H9 (cell line): Measurements from ENCODE around the gene ANGPTL8. TPM values are rescaled to one million over a fixed set of nuclear protein-coding genes. Genes with fewer than 3 reads are reported as not detected.
A peak's percentile ranks its signal among the peaks of the same experiment; 100 is the strongest.

Experiments
- DNase-seq: peaks from one replicate; pipeline ENCODE4 v3.0.0-alpha.2; 2017
- H2AFZ ChIP-seq: one replicate; pipeline ENCODE4 v1.6.1; 2013; ENCODE audit warnings: mild to moderate bottlenecking, low read length, control low read depth, moderate library complexity
- H2AK5ac ChIP-seq: 2 replicates; pipeline ENCODE4 v1.6.1; 2013; ENCODE audit warnings: low read length, control low read depth, mixed read lengths; ENCODE audit not compliant: insufficient read length
- H2BK120ac ChIP-seq: one replicate; pipeline ENCODE4 v1.6.1; 2013; ENCODE audit warnings: low read depth, mild to moderate bottlenecking, low read length, control low read depth, inconsistent platforms; ENCODE audit not compliant: poor library complexity, severe bottlenecking
- H2BK12ac ChIP-seq: 2 replicates; pipeline ENCODE4 v1.6.1; 2013; ENCODE audit warnings: low read length, control low read depth, mixed read lengths, low read depth; ENCODE audit not compliant: insufficient read length
- H2BK15ac ChIP-seq: 2 replicates; pipeline ENCODE4 v1.6.1; 2013; ENCODE audit warnings: low read depth, low read length, control low read depth
- H2BK20ac ChIP-seq: one replicate; pipeline ENCODE4 v1.6.1; 2013; ENCODE audit warnings: low read depth, mild to moderate bottlenecking, low read length, control low read depth, inconsistent platforms; ENCODE audit not compliant: poor library complexity, severe bottlenecking
- H2BK5ac ChIP-seq: 2 replicates; pipeline ENCODE4 v1.6.1; 2013; ENCODE audit warnings: low read length, control low read depth, mixed read lengths; ENCODE audit not compliant: insufficient read length
- H3K14ac ChIP-seq: 2 replicates; pipeline ENCODE4 v1.6.1; 2013; ENCODE audit warnings: low read length, control low read depth; ENCODE audit not compliant: insufficient read depth
- H3K18ac ChIP-seq: 2 replicates; pipeline ENCODE4 v1.6.1; 2013; ENCODE audit warnings: low read depth, mild to moderate bottlenecking, mixed read lengths, low read length, control low read depth; ENCODE audit not compliant: insufficient read length
- H3K23ac ChIP-seq: 2 replicates; pipeline ENCODE4 v1.6.1; 2013; ENCODE audit warnings: low read length, control low read depth, mixed read lengths, low read depth; ENCODE audit not compliant: insufficient read length
- H3K23me2 ChIP-seq: 2 replicates; pipeline ENCODE4 v1.6.1; 2013; ENCODE audit warnings: low read depth, mild to moderate bottlenecking, mixed read lengths, low read length, control low read depth; ENCODE audit not compliant: insufficient read length, poor library complexity, severe bottlenecking
- H3K27ac ChIP-seq: 2 replicates; pipeline ENCODE4 v1.5.1; 2013; ENCODE audit warnings: low read length, control low read depth, mixed read lengths, low read depth; ENCODE audit not compliant: insufficient read length
- H3K27me3 ChIP-seq: 2 replicates; pipeline ENCODE4 v1.6.1; 2013; ENCODE audit warnings: low read length, control low read depth, inconsistent platforms; ENCODE audit not compliant: insufficient read depth
- H3K4ac ChIP-seq: 2 replicates; pipeline ENCODE4 v1.6.1; 2013; ENCODE audit warnings: low read depth, mild to moderate bottlenecking, control low read depth, inconsistent platforms, low read length, moderate library complexity
- H3K4me1 ChIP-seq: 2 replicates; pipeline ENCODE4 v1.6.1; 2013; ENCODE audit warnings: low read length, control low read depth, inconsistent platforms; ENCODE audit not compliant: insufficient read depth
- H3K4me2 ChIP-seq: 2 replicates; pipeline ENCODE4 v1.6.1; 2013; ENCODE audit warnings: low read length, control low read depth, mixed read lengths; ENCODE audit not compliant: insufficient read length, insufficient read depth
- H3K56ac ChIP-seq: 2 replicates; pipeline ENCODE4 v1.6.1; 2013; ENCODE audit warnings: low read depth, mild to moderate bottlenecking, mixed read lengths, low read length, control low read depth; ENCODE audit not compliant: insufficient read length
- H3K79me1 ChIP-seq: 2 replicates; pipeline ENCODE4 v1.6.1; 2013; ENCODE audit warnings: low read depth, mild to moderate bottlenecking, moderate library complexity, low read length, control low read depth, inconsistent platforms; ENCODE audit not compliant: insufficient read depth, poor library complexity, severe bottlenecking
- H3K79me2 ChIP-seq: 2 replicates; pipeline ENCODE4 v1.6.1; 2013; ENCODE audit warnings: low read length, control low read depth, inconsistent platforms; ENCODE audit not compliant: insufficient read depth
- H3K9ac ChIP-seq: 2 replicates; pipeline ENCODE4 v1.6.1; 2013; ENCODE audit warnings: low read length, control low read depth, mixed read lengths; ENCODE audit not compliant: insufficient read length; ENCODE audit errors: extremely low read depth
- H3K9me3 ChIP-seq: one replicate; pipeline ENCODE4 v1.6.1; 2013; ENCODE audit warnings: low read depth, low read length, inconsistent platforms; ENCODE audit not compliant: control insufficient read depth
- H3T11ph ChIP-seq: one replicate; pipeline ENCODE4 v1.6.1; 2013; ENCODE audit warnings: mild to moderate bottlenecking, low read length, control low read depth, inconsistent platforms
- H4K20me1 ChIP-seq: one replicate; pipeline ENCODE4 v1.6.1; 2013; ENCODE audit not compliant: control insufficient read depth, insufficient read length, insufficient read depth
- H4K5ac ChIP-seq: 2 replicates; pipeline ENCODE4 v1.6.1; 2013; ENCODE audit warnings: low read depth, mild to moderate bottlenecking, mixed read lengths, low read length, control low read depth; ENCODE audit not compliant: insufficient read length
- H4K8ac ChIP-seq: replicated peaks from 2 replicates; pipeline ENCODE4 v1.6.1; 2013; ENCODE audit warnings: low read length, control low read depth, mixed read lengths, low read depth; ENCODE audit not compliant: insufficient read length
- H4K91ac ChIP-seq: 2 replicates; pipeline ENCODE4 v1.6.1; 2013; ENCODE audit warnings: low read depth, mild to moderate bottlenecking, moderate library complexity, mixed read lengths, low read length, control low read depth; ENCODE audit not compliant: insufficient read length
- H3K27ac Mint-ChIP-seq, 3 experiments: 2 replicates in 2 of 3; 3 replicates in 1 of 3; pipeline ENCODE4 v1.8.0; 2020 to 2021; ENCODE audit warnings: mixed read lengths in 3 of 3, mild to moderate bottlenecking in 1 of 3, moderate library complexity in 1 of 3
- H3K27me3 Mint-ChIP-seq: 2 replicates; pipeline ENCODE4 v1.8.0; 2021; ENCODE audit warnings: low read depth, mild to moderate bottlenecking, moderate library complexity, mixed read lengths
- H3K36me3 Mint-ChIP-seq, 3 experiments: 2 replicates in 2 of 3; 3 replicates in 1 of 3; pipeline ENCODE4 v1.8.0; 2020 to 2021; ENCODE audit warnings: low read depth in 3 of 3, mixed read lengths in 3 of 3; ENCODE audit not compliant: insufficient read depth in 1 of 3
- H3K4me1 Mint-ChIP-seq, 2 experiments: 2 replicates each; pipeline ENCODE4 v1.8.0; 2020; ENCODE audit warnings: mixed read lengths in 2 of 2
- H3K4me3 Mint-ChIP-seq, 2 experiments: 2 replicates in 1 of 2; 3 replicates in 1 of 2; pipeline ENCODE4 v1.8.0; 2020 to 2021; ENCODE audit warnings: mild to moderate bottlenecking in 2 of 2, mixed read lengths in 2 of 2, moderate library complexity in 1 of 2
- H3K9me3 Mint-ChIP-seq, 2 experiments: 2 replicates in 1 of 2; 3 replicates in 1 of 2; pipeline ENCODE4 v1.8.0; 2020; ENCODE audit warnings: mild to moderate bottlenecking in 2 of 2, mixed read lengths in 2 of 2, moderate library complexity in 1 of 2
- WGBS: extraction: QIAGEN DNeasy Blood & Tissue Kit; methylation state at CpG from one replicate; pipeline ENCODE4 v1.1.7; 2013; ENCODE audit warnings: missing lambda C conversion rate, low lambda C conversion rate, mixed read lengths; ENCODE audit not compliant: insufficient read length; ENCODE audit errors: extremely low coverage; 5-methylcytosine and 5-hydroxymethylcytosine counted together
- total RNA-seq: library from RNA; stranded (reverse); gene quantifications from 2 replicates; pipeline ENCODE4 v1.2.1, GENCODE V29; 2021
- TF ChIP-seq, protein P1 (sequence below): fragments of 200-600 bp; sonication (generic); conservative IDR thresholded peaks from 3 replicates; pipeline ENCODE4 v1.8.0; 2021; ENCODE audit warnings: antibody characterized with exemption, mild to moderate bottlenecking

The ANGPTL8 gene
- total RNA-seq, 1 experiment from 2014 or later, result not detected

DNA sequence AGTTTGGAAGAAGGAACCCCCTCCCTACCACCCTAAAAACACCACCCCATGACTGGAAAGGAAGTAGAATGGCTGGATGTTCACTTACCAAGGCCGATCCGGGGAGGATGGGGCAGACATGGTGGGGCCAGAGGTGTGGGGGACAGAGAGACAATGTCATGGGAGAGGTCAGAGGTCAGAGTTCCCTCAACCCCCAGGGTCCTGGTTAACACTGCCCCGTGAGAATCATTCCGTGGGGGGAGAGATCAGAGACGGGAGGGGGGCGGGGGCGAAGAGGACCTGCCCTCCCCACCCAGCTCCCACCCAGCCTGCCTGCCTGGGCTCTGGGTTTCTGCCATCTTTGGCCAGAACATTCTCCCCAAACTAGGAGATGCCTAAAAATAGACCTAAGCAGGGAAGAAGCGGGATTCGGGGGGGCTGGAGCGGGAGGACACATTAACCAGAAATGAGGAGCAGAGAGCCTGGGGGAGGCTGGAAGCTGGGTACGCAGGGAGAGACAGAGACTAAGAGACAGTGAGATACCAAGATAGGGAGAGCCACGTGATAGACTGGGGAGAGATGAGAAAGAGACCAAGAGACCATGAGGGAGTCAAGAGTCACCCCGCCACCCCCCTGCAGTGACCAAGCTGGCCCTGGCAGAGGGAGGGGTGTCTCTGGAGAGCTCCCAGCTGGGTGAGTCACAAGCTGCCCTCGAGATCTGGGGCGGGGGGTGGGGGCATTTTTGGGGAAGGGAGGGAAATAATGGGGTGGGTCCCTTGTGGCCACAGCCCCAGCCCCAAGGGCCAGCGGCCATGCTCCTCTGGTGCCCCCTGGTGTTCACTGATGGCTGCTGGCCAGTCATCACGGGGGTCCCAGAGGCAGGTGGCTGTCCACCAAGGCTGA, 36.0 kb upstream of the ANGPTL8 start:
- Histone ChIP-seq H2BK15ac (no peak overlapping the region), H2AK5ac (no peak overlapping the region), H3K9me3 (no peaks in the 10 kb centered on the region), H3K4me1 (no peaks in the 10 kb centered on the region), H3K23me2 (no peaks in the 10 kb centered on the region), H3K56ac (no peak overlapping the region), H3K27me3 (no peaks in the 10 kb centered on the region), H3K18ac (no peak overlapping the region), H4K20me1 (no peaks in the 10 kb centered on the region), H2AFZ (no peak overlapping the region), H3K23ac (no peak overlapping the region), H3K14ac (no peak overlapping the region), H3K9ac (no peak overlapping the region), H4K8ac (no peak overlapping the region), H2BK20ac (no peak overlapping the region), H4K91ac (no peak overlapping the region), H3K79me1 (no peaks in the 10 kb centered on the region), H4K5ac (no peak overlapping the region), H3K4ac (no peak overlapping the region), H3K79me2 (no peaks in the 10 kb centered on the region), H3T11ph (no peak overlapping the region), H3K4me2 (no peak overlapping the region), H3K27ac (no peak overlapping the region), H2BK5ac (no peak overlapping the region), H2BK120ac (no peak overlapping the region), H2BK12ac (no peak overlapping the region)
- H3K27ac Mint-ChIP-seq, result peak overlapping the region in 2 of 3 experiments; percentile 55 to 64; a peak in 2 of 7 replicates
- peaks cover 3 to 10% of the 10 kb centered on the region in 2 experiments; a peak in 3 of 4 replicates for H3K4me1 Mint-ChIP-seq
- peak; percentile 79 for DNase-seq
- TF ChIP-seq, protein P1, sequence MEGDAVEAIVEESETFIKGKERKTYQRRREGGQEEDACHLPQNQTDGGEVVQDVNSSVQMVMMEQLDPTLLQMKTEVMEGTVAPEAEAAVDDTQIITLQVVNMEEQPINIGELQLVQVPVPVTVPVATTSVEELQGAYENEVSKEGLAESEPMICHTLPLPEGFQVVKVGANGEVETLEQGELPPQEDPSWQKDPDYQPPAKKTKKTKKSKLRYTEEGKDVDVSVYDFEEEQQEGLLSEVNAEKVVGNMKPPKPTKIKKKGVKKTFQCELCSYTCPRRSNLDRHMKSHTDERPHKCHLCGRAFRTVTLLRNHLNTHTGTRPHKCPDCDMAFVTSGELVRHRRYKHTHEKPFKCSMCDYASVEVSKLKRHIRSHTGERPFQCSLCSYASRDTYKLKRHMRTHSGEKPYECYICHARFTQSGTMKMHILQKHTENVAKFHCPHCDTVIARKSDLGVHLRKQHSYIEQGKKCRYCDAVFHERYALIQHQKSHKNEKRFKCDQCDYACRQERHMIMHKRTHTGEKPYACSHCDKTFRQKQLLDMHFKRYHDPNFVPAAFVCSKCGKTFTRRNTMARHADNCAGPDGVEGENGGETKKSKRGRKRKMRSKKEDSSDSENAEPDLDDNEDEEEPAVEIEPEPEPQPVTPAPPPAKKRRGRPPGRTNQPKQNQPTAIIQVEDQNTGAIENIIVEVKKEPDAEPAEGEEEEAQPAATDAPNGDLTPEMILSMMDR, result peak; percentile 86
- no CpG with 5 or more reads among the region's 17 CpGs for WGBS
- H3K36me3 Mint-ChIP-seq, result peaks cover 0 to 38% (median 23%) of the 10 kb centered on the region in 3 experiments; a peak in 5 of 7 replicates
- no peaks in the 10 kb centered on the region for H3K9me3 Mint-ChIP-seq
- no peaks in the 10 kb centered on the region for H3K27me3 Mint-ChIP-seq
- no peak overlapping the region for H3K4me3 Mint-ChIP-seq
